NCI-H82 treated with DMSO at 0.1 percent for 48 hours (cell line): ENCODE data around the gene ANKRD27.

ENCODE experiments used
- DNase-seq: peaks from one replicate; lab custom pipeline; 2025; ENCODE audit not compliant: unreplicated experiment; lab: John Stamatoyannopoulos, UW

ANKRD27 gene

DNA sequence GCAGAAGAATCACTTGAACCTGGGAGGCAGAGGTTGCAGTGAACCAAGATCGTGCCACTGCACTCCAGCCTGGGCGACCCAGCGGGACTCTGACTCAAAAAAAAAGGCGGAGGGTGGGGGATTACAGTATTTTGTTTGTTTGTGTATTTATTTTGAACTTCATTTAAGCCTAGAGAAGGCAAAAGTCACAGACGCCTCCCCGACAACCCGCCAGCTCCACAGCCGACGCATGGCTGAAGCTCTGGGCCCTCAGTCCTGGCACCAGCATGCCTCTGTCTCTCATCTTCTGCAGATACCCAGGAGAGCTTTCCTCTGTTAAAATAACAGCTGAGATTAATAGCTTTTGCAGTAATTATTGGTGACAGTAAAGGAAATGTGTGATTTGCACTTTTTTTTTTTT, 111.2 kb downstream of the ANKRD27 start:
- DNase-seq, result no peak

DNA sequence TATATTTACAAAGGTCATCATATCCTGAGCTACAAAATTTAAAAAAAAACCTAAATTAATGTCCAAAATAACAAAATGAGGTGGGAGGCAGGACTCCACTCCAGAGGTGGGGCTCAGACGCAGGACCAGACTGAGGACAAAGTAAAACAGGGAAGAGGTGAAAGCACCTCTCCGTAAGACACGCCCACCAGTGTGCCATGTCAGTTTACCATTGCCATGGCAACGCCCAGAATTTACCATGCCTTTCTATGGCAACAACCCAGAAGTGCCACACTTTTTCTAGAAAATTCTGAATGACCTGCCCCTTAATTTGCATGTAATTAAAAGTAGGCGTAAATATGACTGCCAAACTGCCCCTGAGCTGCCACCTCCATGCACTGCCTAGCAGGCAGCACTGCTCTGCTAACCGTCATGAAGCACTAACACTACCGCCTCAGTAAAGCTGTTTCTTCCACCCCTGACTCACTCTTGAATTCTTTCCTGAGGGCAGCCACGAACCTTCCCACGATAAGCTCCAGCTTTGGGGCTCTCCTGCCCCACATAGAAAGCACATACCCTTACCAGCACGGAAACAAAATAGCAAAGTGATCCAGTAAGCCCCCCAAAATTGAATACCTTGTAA, 116.3 kb downstream of the ANKRD27 start:
- no peak for DNase-seq

DNA sequence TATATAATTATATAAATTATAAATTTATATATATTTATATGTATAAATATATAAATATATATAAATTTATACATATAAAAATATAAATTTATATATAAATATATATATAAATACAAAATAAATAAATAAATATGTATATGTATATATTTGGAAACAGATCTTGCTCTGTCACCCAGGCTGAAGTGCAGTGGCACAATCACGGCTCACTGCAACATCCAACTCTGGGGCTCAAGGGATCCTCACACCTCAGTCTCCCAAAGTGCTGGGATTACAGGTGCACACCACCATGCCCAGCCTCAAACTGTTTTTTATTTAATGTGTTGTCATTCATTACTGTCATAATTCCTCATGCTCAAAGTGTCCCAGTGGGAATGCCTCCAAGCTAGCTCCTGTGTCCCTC, 119.2 kb downstream of the ANKRD27 start:
- no peak for DNase-seq

DNA sequence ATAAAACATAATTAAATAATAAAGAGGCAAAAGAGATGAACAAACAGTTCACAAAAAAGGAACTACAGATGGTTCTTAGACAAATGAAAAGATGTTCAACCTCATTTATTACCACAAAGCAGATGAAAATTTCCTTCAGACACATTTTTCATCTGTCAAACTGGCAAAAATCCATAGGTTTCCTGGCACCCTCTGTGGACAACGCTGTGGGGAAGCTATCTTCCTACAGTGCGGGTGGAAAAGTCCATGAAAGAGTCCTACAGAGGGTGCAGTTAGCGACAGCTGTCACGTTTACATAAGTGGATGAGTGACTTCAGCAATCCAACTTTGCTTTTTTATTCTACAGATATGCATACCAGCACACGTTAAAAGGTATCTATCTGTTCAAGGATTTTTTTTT, 124.3 kb downstream of the ANKRD27 start:
- no peak for DNase-seq
